Endothelial cell (in vitro differentiated cells): ENCODE results near the gene PDE1C. TPM values are rescaled to one million over a fixed set of nuclear protein-coding genes. Genes with fewer than 3 reads are reported as not detected.

ENCODE experiments used
- DNase-seq: peaks from one replicate; pipeline ENCODE4 v3.0.0; 2021; ENCODE audit warnings: low spot score
- H3K27ac Mint-ChIP-seq: one replicate; pipeline ENCODE4 v1.8.0; 2021; ENCODE audit warnings: mixed read lengths, inconsistent platforms; ENCODE audit not compliant: unreplicated experiment
- H3K27me3 Mint-ChIP-seq: one replicate; pipeline ENCODE4 v1.8.0; 2021; ENCODE audit warnings: mild to moderate bottlenecking, moderate library complexity, mixed read lengths, inconsistent platforms; ENCODE audit not compliant: unreplicated experiment
- H3K36me3 Mint-ChIP-seq: one replicate; pipeline ENCODE4 v1.8.0; 2021; ENCODE audit warnings: mild to moderate bottlenecking, low read depth, mixed read lengths, inconsistent platforms; ENCODE audit not compliant: unreplicated experiment
- H3K4me1 Mint-ChIP-seq: one replicate; pipeline ENCODE4 v1.8.0; 2021; ENCODE audit warnings: mild to moderate bottlenecking, mixed read lengths, inconsistent platforms; ENCODE audit not compliant: unreplicated experiment
- H3K4me3 Mint-ChIP-seq: one replicate; pipeline ENCODE4 v1.8.0; 2021; ENCODE audit warnings: mild to moderate bottlenecking, mixed read lengths, inconsistent platforms; ENCODE audit not compliant: unreplicated experiment
- H3K9me3 Mint-ChIP-seq: one replicate; pipeline ENCODE4 v1.8.0; 2021; ENCODE audit warnings: mixed read lengths, inconsistent platforms; ENCODE audit not compliant: unreplicated experiment
- total RNA-seq: library from RNA; stranded (reverse); fragmentation: NEBNext Ultra II Directional; extraction: Animal tissue kit (Norgen Biotek cat#: 25700); gene quantifications from one replicate; pipeline ENCODE4 v1.2.1, GENCODE V29; 2021; ENCODE audit not compliant: unreplicated experiment
- TF ChIP-seq, protein P1 (sequence below): fragments of 200-600 bp; sonication (generic); IDR thresholded peaks from one replicate; pipeline ENCODE4 v1.5.0; 2021; ENCODE audit warnings: antibody characterized with exemption; ENCODE audit not compliant: unreplicated experiment

PDE1C gene
- total RNA-seq, 1 donor from 2014 or later = 2.9 TPM

- TF ChIP-seq, protein P1, sequence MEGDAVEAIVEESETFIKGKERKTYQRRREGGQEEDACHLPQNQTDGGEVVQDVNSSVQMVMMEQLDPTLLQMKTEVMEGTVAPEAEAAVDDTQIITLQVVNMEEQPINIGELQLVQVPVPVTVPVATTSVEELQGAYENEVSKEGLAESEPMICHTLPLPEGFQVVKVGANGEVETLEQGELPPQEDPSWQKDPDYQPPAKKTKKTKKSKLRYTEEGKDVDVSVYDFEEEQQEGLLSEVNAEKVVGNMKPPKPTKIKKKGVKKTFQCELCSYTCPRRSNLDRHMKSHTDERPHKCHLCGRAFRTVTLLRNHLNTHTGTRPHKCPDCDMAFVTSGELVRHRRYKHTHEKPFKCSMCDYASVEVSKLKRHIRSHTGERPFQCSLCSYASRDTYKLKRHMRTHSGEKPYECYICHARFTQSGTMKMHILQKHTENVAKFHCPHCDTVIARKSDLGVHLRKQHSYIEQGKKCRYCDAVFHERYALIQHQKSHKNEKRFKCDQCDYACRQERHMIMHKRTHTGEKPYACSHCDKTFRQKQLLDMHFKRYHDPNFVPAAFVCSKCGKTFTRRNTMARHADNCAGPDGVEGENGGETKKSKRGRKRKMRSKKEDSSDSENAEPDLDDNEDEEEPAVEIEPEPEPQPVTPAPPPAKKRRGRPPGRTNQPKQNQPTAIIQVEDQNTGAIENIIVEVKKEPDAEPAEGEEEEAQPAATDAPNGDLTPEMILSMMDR = no peak
- H3K4me1 Mint-ChIP-seq = peaks cover 10% of the 10 kb centered on the region
- H3K27me3 Mint-ChIP-seq = peaks cover 7% of the 10 kb centered on the region
- no peak overlapping the region for H3K4me3 Mint-ChIP-seq
- H3K27ac Mint-ChIP-seq = no peak overlapping the region
- DNase-seq = no peak
- no peaks in the 10 kb centered on the region for H3K9me3 Mint-ChIP-seq
- no peaks in the 10 kb centered on the region for H3K36me3 Mint-ChIP-seq
Observed at GRCh38 chr7:31778296-31778695, 291.9 kb downstream of the PDE1C start.

DNA sequence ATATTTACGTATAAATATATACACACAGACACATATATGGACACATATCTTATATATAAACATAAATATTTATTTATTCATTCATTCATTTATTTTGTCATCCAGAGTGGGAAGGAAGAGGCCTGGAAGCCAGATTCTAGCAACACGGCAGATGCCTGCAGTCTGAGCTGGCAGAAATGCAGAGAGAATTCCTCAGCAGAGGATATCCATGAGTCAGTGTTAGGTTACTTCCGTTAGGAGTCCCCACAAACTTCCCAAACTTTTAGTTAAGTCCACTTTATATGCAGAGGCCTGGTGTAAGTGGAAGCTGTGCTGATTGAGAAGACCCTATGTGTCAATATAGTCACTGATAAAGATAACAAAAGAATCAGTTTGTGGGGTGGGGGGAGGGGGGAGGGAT, 293.6 kb downstream of the PDE1C start:
- H3K27ac Mint-ChIP-seq = no peak overlapping the region
- no peak overlapping the region for H3K4me3 Mint-ChIP-seq
- TF ChIP-seq, protein P1 = no peak
- H3K9me3 Mint-ChIP-seq = no peaks in the 10 kb centered on the region
- DNase-seq = no peak
- peaks cover 18% of the 10 kb centered on the region for H3K4me1 Mint-ChIP-seq
- peaks cover 7% of the 10 kb centered on the region for H3K27me3 Mint-ChIP-seq
- no peaks in the 10 kb centered on the region for H3K36me3 Mint-ChIP-seq

DNA sequence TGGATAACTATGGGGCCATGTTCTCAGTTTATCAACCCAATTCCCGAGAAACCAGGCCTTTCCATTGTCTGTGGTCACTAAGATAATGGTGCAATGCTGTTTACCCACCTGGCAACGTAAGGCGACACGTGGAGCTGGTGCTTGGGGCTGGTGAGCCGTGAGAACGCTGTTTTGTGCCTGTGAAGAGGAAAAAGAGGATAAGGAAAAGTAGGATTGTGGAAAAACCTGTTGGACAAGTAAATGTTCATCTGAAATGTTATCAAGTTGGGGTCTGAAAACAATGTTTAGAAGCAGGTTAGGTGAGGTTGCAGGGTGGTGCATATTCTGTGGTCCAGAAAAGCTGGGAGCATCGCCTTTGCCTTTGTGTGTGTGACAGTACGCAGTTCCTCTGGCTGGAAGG, 294.7 kb downstream of the PDE1C start:
- Mint-ChIP-seq H3K27me3 (peaks cover 10% of the 10 kb centered on the region), H3K4me1 (peaks cover 18% of the 10 kb centered on the region), H3K36me3 (no peaks in the 10 kb centered on the region), H3K4me3 (no peak overlapping the region), H3K27ac (no peak overlapping the region), H3K9me3 (no peaks in the 10 kb centered on the region)
- no peak for DNase-seq
- TF ChIP-seq, protein P1 = no peak

GRCh38 chr7:31772211-31772610, 298.0 kb downstream of the PDE1C start:
- Mint-ChIP-seq H3K27ac (no peak overlapping the region), H3K36me3 (no peaks in the 10 kb centered on the region), H3K9me3 (no peaks in the 10 kb centered on the region), H3K4me3 (no peak overlapping the region), H3K27me3 (peaks cover 9% of the 10 kb centered on the region), H3K4me1 (peaks cover 18% of the 10 kb centered on the region)
- TF ChIP-seq, protein P1 = no peak
- DNase-seq = no peak

DNA sequence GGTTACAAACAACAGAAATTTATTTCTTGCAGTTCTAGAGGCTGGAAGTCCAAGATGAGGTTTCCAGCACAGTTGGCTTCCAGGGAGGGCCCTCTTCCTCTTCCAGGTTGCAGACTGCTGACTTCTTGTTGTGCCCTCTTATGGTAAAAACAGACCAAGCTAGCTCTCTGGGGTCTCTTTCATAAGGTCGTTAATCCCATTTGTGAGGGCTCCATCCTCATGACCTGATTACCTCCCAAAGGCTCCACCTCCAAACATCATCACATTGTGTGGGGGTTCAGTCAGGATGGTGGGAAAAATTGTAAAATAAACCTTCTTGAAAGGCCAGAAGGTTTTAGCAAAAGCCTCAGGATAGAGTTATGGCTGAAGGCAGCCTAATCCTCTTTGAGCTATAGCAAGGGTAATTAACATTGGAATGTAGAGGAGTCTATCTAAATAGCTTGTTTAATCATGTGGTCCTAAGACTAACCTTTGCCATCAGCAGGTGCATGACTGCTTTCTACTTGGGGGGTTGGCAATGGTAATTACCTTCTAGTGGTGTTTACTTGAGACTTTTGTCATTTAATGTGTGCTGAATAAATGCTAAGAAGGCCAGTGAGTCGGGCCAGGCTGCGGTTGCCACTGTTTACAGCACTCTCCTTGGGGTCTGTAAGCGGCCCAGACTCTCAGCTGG, 302.4 kb downstream of the PDE1C start:
- Mint-ChIP-seq H3K27me3 (peaks cover 8% of the 10 kb centered on the region), H3K4me3 (no peak overlapping the region), H3K27ac (no peak overlapping the region), H3K9me3 (no peaks in the 10 kb centered on the region), H3K36me3 (no peaks in the 10 kb centered on the region), H3K4me1 (peaks cover 8% of the 10 kb centered on the region)
- DNase-seq = no peak
- TF ChIP-seq, protein P1 = no peak
